OCI-LY3 (cell line): Measurements from ENCODE around the gene KDM4B.

Source experiments
- CTCF ChIP-seq: fragments of 200-600, 300-600 bp; sonication (generic); IDR thresholded peaks from 2 replicates; pipeline ENCODE4 v1.5.1; 2014; ENCODE audit warnings: antibody characterized with exemption, low read length, low read depth
- EZH2phosphoT487 ChIP-seq: fragments of 200-600 bp; shearing (Covaris generic); IDR thresholded peaks from 2 replicates; pipeline ENCODE4 v1.6.1; 2018; ENCODE audit warnings: antibody characterized with exemption, mixed run types, low read depth

GRCh38 chr19:5006821-5007220 lies 37.9 kb downstream of the KDM4B start:
- TF ChIP-seq EZH2phosphoT487 (no peak), CTCF (no peak)
